NT2/D1 (cell line): ENCODE results near the gene HPD.

ENCODE experiments used
- DNase-seq: peaks from one replicate; pipeline ENCODE4 v3.0.0-alpha.2; 2011; ENCODE audit warnings: low read depth, low spot score
- H3K27me3 ChIP-seq: 2 replicates; pipeline ENCODE4 v1.6.0; 2011; ENCODE audit warnings: mild to moderate bottlenecking; ENCODE audit not compliant: insufficient read length, insufficient read depth
- H3K36me3 ChIP-seq: 2 replicates; pipeline ENCODE4 v1.6.1; 2011; ENCODE audit warnings: mild to moderate bottlenecking, low read length, mixed read lengths; ENCODE audit not compliant: insufficient read depth, insufficient read length
- H3K4me1 ChIP-seq: 2 replicates; pipeline ENCODE4 v1.5.1; 2011; ENCODE audit not compliant: insufficient read depth, insufficient read length
- H3K4me3 ChIP-seq: 2 replicates; pipeline ENCODE4 v1.5.1; 2011; ENCODE audit warnings: low read depth; ENCODE audit not compliant: insufficient read length
- H3K9ac ChIP-seq: 2 replicates; pipeline ENCODE4 v1.6.0; 2011; ENCODE audit warnings: low read depth; ENCODE audit not compliant: insufficient read length
- H3K9me3 ChIP-seq: 2 replicates; pipeline ENCODE4 v1.5.1; 2011; ENCODE audit warnings: mild to moderate bottlenecking, low read length; ENCODE audit not compliant: insufficient read depth
- SUZ12 ChIP-seq: IDR thresholded peaks from 2 replicates; pipeline ENCODE4 v1.6.1; 2011; ENCODE audit not compliant: insufficient read length, insufficient read depth; ENCODE audit errors: extremely low read depth
- YY1 ChIP-seq: IDR thresholded peaks from 2 replicates; pipeline ENCODE4 v1.6.1; 2011; ENCODE audit not compliant: insufficient read length, insufficient read depth
- ZNF274 ChIP-seq: IDR thresholded peaks from 2 replicates; pipeline ENCODE4 v1.6.1; 2011; ENCODE audit warnings: mild to moderate bottlenecking, low read depth, low read length

The HPD gene

DNA sequence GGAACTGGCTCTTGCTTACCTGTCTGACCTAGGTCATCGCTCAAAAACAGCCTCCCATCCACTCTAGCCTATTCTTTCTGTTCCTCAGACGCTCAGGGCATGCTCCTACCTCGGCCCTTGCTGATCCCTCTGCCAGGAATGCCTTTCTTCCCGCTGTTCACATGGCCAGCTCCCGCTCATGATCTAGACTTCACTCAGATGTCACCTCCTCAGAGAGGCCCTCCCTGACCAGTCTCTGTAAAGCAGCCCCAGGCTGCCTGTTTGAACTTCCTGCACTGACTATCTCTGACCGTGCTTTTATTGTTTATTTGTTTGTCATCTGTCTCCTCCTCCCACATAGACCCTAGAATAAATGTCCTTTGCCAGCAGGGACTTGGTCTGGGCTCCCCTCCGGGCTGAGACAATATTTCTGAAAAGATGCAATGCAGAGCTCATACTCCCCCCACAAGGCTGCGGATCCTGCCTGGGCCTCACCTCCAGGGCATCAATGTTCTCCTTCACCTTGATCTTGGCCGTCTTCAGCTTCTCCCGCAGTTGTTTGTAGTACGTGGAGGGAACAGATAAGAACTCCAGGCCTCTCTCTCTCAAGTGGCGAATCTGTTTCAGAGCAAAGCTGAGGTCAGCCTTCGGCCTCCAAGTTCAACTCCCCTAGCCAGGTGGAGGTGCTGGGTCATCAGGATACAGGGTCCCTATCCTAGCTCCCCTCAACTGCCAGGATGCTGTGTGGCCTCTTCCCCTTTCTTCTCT, 15.2 kb downstream of the HPD start:
- Histone ChIP-seq H3K9ac (no peak overlapping the region), H3K27me3 (no peaks in the 10 kb centered on the region), H3K4me1 (no peaks in the 10 kb centered on the region), H3K4me3 (no peak overlapping the region), H3K36me3 (no peaks in the 10 kb centered on the region), H3K9me3 (no peaks in the 10 kb centered on the region)
- no peak for TF ChIP-seq SUZ12
- no peak for TF ChIP-seq ZNF274
- TF ChIP-seq YY1 = no peak
- DNase-seq = no peak

DNA sequence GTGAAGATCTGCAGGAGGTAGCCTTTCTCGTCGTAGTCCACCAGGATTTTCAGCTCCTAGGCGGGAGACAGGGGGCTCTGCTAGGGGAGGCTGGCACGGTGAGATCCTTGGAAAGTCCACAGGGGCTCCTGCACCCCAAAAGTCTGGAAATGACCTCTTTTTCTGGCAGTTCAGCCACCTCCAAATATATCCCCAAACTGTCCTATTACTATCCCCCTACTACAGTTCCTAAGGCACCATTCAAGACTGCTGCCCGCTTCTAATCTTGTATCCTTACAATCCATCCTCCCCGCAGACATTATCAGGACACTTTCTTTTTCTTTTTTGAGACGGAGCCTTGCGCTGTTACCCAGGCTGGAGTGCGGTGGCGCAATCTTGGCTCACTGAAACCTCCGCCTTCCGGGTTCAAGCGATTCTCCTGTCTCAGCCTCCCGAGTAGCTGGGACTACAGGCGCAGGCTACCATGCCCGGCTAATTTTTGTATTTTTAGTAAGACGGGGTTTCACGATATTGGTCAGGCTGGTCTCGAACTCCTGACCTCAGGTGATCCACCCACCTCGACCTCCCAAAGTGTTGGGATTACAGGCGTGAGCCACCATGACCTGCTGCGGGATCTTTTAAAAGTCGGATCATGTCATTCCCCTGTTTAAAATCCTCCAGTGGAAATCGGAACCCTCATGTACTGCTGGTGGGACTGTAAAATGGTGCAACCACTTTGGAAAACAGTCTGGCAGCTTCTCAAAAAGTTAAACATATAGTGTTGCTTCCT, 18.5 kb downstream of the HPD start:
- peak overlapping the region; percentile 90 for H3K9ac ChIP-seq
- no peak for DNase-seq
- no peak for TF ChIP-seq YY1
- no peak for TF ChIP-seq ZNF274
- TF ChIP-seq SUZ12 = no peak
- H3K4me3 ChIP-seq = peak overlapping the region; percentile 67
- H3K9me3 ChIP-seq = no peaks in the 10 kb centered on the region
- H3K27me3 ChIP-seq = no peaks in the 10 kb centered on the region
- no peaks in the 10 kb centered on the region for H3K4me1 ChIP-seq
- no peaks in the 10 kb centered on the region for H3K36me3 ChIP-seq

DNA sequence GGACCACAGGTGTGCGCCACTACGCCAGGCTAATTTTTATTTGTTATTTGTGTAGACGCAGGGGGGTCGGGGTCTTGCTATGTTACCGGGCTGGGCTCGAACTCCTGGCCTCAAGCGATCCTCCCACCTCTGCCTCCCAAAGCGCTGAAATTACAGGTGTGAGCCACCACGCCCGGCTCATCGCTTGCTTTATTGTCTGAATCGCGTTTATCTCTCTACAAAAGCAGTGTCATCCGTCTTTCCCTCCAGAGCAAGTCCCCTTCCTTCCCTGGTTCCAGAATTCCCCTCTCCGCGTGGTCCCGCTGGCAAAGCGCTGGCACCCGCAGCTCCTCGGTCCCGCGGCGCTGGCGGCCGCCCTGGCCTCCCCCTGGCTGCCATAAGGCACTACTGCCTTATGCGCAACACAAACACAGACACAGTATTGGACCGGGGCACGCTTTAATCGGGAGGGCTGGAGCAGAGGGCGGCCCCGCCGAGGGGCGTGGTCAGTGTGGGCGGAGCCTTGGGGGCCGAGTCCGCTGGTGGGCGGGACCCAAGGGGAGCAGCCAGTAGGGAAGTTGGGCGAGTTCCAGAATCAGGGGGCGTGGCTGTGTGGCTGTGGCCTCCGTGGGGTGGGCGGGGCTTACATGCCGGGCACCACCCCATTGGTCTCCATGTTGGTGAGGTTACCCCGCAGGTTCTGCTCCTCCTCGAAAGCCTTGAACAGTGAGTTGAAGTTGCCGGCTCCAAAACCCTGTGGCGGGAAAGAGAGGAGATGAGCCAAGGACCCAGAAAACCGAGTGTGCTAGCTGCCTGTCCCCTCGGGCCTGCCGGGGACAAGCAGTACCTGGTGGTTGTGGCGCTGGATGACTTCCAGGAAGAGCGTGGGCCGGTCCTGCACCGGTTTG, 19.3 kb downstream of the HPD start:
- peak overlapping the region; percentile 90 for H3K9ac ChIP-seq
- H3K27me3 ChIP-seq = no peaks in the 10 kb centered on the region
- peak; percentile 94 for DNase-seq
- H3K9me3 ChIP-seq = no peaks in the 10 kb centered on the region
- TF ChIP-seq ZNF274 (no peak), SUZ12 (no peak), YY1 (no peak)
- no peaks in the 10 kb centered on the region for H3K4me1 ChIP-seq
- H3K36me3 ChIP-seq = no peaks in the 10 kb centered on the region
- H3K4me3 ChIP-seq = peak overlapping the region; percentile 67

DNA sequence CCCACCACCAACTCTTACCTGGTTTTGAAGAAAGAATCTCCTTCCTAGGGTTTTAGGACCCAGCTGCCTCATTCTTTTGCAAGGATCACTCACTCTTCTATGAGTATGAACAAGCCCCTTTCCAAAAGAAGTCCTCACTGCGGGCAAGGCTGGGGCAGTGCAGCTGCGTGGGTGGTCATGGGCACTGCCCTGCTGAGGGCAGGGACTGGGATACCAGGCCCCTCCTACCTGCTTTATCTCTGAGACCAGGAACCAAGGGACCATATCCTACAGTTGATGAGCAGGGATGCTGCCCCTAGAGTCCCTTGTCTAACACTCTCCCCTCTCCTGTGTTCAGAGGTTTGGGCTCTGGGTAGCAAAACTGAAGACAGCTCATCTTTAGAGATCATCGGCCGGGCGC, 20.5 kb downstream of the HPD start:
- Histone ChIP-seq H3K4me1 (no peaks in the 10 kb centered on the region), H3K36me3 (no peaks in the 10 kb centered on the region), H3K9ac (no peak overlapping the region), H3K9me3 (no peaks in the 10 kb centered on the region), H3K27me3 (no peaks in the 10 kb centered on the region), H3K4me3 (no peak overlapping the region)
- no peak for DNase-seq
- TF ChIP-seq SUZ12 (no peak), ZNF274 (no peak), YY1 (no peak)

DNA sequence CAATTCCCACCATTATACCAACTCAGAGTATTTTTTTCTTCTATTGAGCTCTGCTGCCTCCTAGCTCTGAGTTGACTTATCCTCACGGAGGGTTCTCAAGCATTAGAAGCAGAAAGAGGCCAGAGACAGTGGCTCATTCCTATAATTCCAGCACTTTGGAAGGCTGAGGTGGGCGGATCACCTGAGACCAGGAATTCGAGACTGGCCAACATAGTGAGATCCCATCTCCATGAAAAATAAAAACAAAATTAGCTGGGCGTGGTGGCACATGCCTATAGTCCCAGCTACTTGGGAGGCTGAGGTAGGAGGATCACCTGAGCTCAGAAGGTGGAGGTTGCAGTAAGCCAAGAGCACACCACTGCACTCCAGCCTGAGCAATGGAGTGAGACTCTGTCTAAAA, 21.0 kb downstream of the HPD start:
- Histone ChIP-seq H3K36me3 (no peaks in the 10 kb centered on the region), H3K4me1 (no peaks in the 10 kb centered on the region), H3K4me3 (no peak overlapping the region), H3K9ac (no peak overlapping the region), H3K27me3 (no peaks in the 10 kb centered on the region), H3K9me3 (no peaks in the 10 kb centered on the region)
- no peak for DNase-seq
- TF ChIP-seq ZNF274 (no peak), SUZ12 (no peak), YY1 (no peak)

DNA sequence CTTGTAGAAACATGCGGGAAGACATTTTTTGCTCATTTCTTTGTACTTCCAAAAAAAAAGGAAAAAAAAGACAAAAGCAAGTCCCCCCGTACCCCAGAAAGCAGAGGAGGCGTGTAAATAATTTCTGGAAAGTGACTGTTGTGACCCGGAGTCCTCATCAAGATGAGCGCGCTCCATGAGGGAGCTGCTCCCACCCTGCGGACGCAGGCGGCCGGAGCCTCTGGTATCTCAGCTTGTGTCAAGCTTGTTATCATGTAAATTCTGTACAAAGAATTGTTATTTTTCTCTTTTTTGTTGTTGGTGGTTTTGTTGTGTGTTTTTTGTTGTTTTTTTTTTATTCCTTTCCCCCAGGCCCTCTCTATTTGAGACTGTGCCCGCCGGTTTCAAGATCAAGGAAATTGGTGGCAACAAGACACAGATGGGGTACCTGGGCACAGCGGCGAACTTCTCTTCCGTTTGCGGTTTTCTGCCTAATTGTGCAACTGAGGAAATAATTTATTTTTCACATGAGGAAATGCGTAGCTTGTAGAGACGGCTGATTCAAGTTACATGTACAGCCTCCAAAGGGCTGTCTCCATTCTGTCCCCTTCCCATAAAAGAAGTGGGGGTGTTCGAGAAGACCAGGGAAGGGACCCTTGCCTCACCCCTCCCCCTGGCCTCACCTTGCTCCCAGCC, 27.0 kb downstream of the HPD start:
- no peak overlapping the region for H3K9ac ChIP-seq

More for the DNA sequence above, 27.0 kb downstream of the HPD start:
- no peak for DNase-seq
- H3K4me3 ChIP-seq = no peak overlapping the region
- H3K27me3 ChIP-seq = no peaks in the 10 kb centered on the region
- no peaks in the 10 kb centered on the region for H3K9me3 ChIP-seq
- peaks cover 57% of the 10 kb centered on the region for H3K36me3 ChIP-seq
- H3K4me1 ChIP-seq = peaks cover 5% of the 10 kb centered on the region
- TF ChIP-seq SUZ12 (no peak), ZNF274 (no peak), YY1 (no peak)
